Spleen (tissue), 13 donors: ENCODE data around the gene GPHB5. TPM values are rescaled to one million over a fixed set of nuclear protein-coding genes. Genes with fewer than 3 reads are reported as not detected.

ENCODE experiments used
- DNase-seq: peaks from one replicate; pipeline ENCODE4 v3.0.0-alpha.2; 2020
- H3K27ac ChIP-seq, 8 donors: fragments of 200-600 bp; sonication (generic) in 7 of 8; 1 replicate in 4 of 8; 2 replicates in 4 of 8; pipeline versions ENCODE4 v1.5.0 to v1.8.0; 2016 to 2021; ENCODE audit warnings: inconsistent platforms in 4 of 8, mild to moderate bottlenecking in 4 of 8, moderate library complexity in 1 of 8
- H3K27me3 ChIP-seq, 7 donors: fragments of 200-600 bp; sonication (generic) in 6 of 7; replicated peaks in 1 of 7; 1 replicate in 4 of 7; 2 replicates in 3 of 7; pipeline versions ENCODE4 v1.5.0 to v1.8.0; 2016 to 2021; ENCODE audit warnings: inconsistent platforms in 3 of 7, mild to moderate bottlenecking in 1 of 7
- H3K36me3 ChIP-seq, 6 donors: fragments of 200-600 bp; sonication (generic) in 5 of 6; 1 replicate in 4 of 6; 2 replicates in 2 of 6; pipeline versions ENCODE4 v1.5.0 to v1.8.0; 2016 to 2021; ENCODE audit warnings: inconsistent platforms in 2 of 6
- H3K4me1 ChIP-seq, 6 donors: fragments of 200-600 bp; sonication (generic) in 5 of 6; 1 replicate in 3 of 6; 2 replicates in 3 of 6; pipeline versions ENCODE4 v1.5.0 to v1.8.0; 2016 to 2021; ENCODE audit warnings: inconsistent platforms in 3 of 6
- H3K4me3 ChIP-seq, 8 donors: fragments of 200-600 bp; sonication (generic) in 7 of 8; 1 replicate in 4 of 8; 2 replicates in 4 of 8; pipeline versions ENCODE4 v1.5.0 to v1.8.0; 2016 to 2021; ENCODE audit warnings: inconsistent platforms in 4 of 8, mild to moderate bottlenecking in 4 of 8, moderate library complexity in 2 of 8
- H3K9me3 ChIP-seq, 8 donors: fragments of 200-600 bp; sonication (generic) in 7 of 8; 1 replicate in 4 of 8; 2 replicates in 4 of 8; pipeline versions ENCODE4 v1.5.0 to v1.8.0; 2016 to 2021; ENCODE audit warnings: inconsistent platforms in 4 of 8
- POLR2A ChIP-seq, 3 donors: fragments of 450-650 bp; IDR thresholded peaks; one replicate each; pipeline ENCODE4 v1.5.1; 2017; ENCODE audit warnings: antibody characterized with exemption in 3 of 3, mild to moderate bottlenecking in 1 of 3
- POLR2AphosphoS5 ChIP-seq, 3 donors: sonication (generic); formaldehyde crosslinking; IDR thresholded peaks; one replicate each; pipeline ENCODE4 v1.5.1; 2017; ENCODE audit warnings: antibody characterized with exemption in 3 of 3
- WGBS, 5 donors: extraction: QIAGEN DNeasy Blood & Tissue Kit in 3 of 5; methylation state at CpG; one replicate each; pipeline versions ENCODE4 v1.1.5 to v1.1.7; 2013 to 2018; 5-methylcytosine and 5-hydroxymethylcytosine counted together
- intact Hi-C: fragments of 100-400 bp; cut with DNase I; formaldehyde crosslinking; loops from one replicate; pipeline ENCODE4 v1.15.0; 2023; ENCODE audit warnings: low total_unique reads
- long read RNA-seq, 2 donors: transcript quantifications; one replicate each; lab custom pipeline, GENCODE V29; 2026
- polyA plus RNA-seq, 3 donors: library from polyadenylated mRNA; stranded (reverse); fragments of 200-250 nt; gene quantifications; one replicate each; pipeline ENCODE4 v1.2.1, GENCODE V29; 2013
- total RNA-seq, 7 donors: library from RNA; depleted of rRNA in 3 of 7; stranded (reverse); fragments of >200 nt in 3 of 7; fragmentation: NEBNext Ultra II Directional in 4 of 7; extraction: Animal tissue kit (Norgen Biotek cat#: 25700) in 4 of 7; gene quantifications; one replicate each; pipeline versions ENCODE4 v1.1.0 to v1.2.1, GENCODE V29; 2016 to 2021
- TF ChIP-seq, protein P1 (sequence below), 11 experiments: fragments of 200-600 bp in 7 of 11; fragments of 450-650 bp in 4 of 11; sonication (generic) in 4 of 11; IDR thresholded peaks in 8 of 11; conservative IDR thresholded peaks in 3 of 11; 1 replicate in 7 of 11; 2 replicates in 4 of 11; pipeline versions ENCODE4 v1.4.0 to v1.8.0; 2016 to 2021; ENCODE audit warnings: antibody characterized with exemption in 11 of 11, inconsistent platforms in 4 of 11, mild to moderate bottlenecking in 1 of 11
- donor health status: healthy with polysubstance abuse.
- donor health status: DM: no; HTN: no; CAD: no; lungs with moderate emphysema.
- donor health status: DM: no; HTN: no; CAD: no.
- donor health status: Bipolar disorder and iron deficiency.
- donor health status: healthy.
- donor health status: DM: no; HTN: no; CAD: no.
- donor health status: DM: yes; HTN: yes; CAD: no.

Gene GPHB5, protein sequence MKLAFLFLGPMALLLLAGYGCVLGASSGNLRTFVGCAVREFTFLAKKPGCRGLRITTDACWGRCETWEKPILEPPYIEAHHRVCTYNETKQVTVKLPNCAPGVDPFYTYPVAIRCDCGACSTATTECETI
- total RNA-seq, result not detected
- polyA plus RNA-seq, result not detected
- long read RNA-seq, donor 1, result 0 reads
- long read RNA-seq, donor 2, result 0 reads

GRCh38 chr14:63318835-63319234 is at the start of gene GPHB5:
Gene GPHB5 (minus strand): TSS chr14:63318935. CDS start chr14:63317849, 1,086 bp downstream.
- H3K4me1 ChIP-seq, result no peaks in the 10 kb centered on the region
- TF ChIP-seq, protein P1, sequence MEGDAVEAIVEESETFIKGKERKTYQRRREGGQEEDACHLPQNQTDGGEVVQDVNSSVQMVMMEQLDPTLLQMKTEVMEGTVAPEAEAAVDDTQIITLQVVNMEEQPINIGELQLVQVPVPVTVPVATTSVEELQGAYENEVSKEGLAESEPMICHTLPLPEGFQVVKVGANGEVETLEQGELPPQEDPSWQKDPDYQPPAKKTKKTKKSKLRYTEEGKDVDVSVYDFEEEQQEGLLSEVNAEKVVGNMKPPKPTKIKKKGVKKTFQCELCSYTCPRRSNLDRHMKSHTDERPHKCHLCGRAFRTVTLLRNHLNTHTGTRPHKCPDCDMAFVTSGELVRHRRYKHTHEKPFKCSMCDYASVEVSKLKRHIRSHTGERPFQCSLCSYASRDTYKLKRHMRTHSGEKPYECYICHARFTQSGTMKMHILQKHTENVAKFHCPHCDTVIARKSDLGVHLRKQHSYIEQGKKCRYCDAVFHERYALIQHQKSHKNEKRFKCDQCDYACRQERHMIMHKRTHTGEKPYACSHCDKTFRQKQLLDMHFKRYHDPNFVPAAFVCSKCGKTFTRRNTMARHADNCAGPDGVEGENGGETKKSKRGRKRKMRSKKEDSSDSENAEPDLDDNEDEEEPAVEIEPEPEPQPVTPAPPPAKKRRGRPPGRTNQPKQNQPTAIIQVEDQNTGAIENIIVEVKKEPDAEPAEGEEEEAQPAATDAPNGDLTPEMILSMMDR (IDR thresholded peaks at IDR 0.05 in 8 of 11, conservative IDR thresholded peaks at IDR 0.05 in 3 of 11), result no peak
- TF ChIP-seq POLR2A (IDR thresholded peaks at IDR 0.05) (no peak), POLR2AphosphoS5 (IDR thresholded peaks at IDR 0.05) (no peak)
- H3K9me3 ChIP-seq, result no peaks in the 10 kb centered on the region
- H3K4me3 ChIP-seq, result no peak within 1 kb of the TSS
- peaks cover 0 to 10% (median 0%) of the 10 kb centered on the region in 7 donors for H3K27me3 ChIP-seq
- no peak for DNase-seq
- H3K27ac ChIP-seq, result no peak within 1 kb of the TSS
- no peaks in the 10 kb centered on the region for H3K36me3 ChIP-seq
- intact Hi-C loops, result no loop called here

DNA sequence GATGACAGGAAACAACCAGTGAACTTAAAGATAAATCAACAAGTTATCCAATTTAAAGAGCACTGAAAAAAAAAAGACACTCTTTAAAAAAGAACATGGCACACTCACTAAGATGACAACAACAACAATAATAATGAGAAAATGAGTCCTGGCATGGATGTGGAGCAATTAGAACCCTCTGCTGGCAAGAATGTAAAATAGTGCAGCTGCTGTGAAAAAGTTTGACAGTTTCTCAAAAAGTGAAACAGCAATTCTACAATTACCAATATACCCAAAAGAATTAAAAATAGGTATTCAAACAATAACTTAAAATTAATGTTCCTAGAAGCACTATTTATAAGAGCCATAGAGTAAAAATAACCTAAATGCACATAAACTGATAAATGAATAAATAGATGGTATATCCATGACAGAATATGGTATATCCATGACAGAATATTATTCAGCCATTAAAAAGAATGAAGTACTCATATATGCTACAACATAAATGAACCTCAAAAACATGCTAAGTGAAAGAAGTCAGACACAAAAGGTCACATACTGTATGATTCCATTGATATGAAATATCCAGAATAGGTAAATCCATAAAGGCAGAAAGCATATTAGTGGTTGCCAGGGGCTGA is 49.1 kb upstream of the GPHB5 start:
- H3K36me3 ChIP-seq, result peaks cover 0 to 13% (median under 1%) of the 10 kb centered on the region in 6 donors
- intact Hi-C loops, result no loop called here
- no peaks in the 10 kb centered on the region for H3K4me1 ChIP-seq
- TF ChIP-seq, protein P1 (IDR thresholded peaks at IDR 0.05 in 8 of 11, conservative IDR thresholded peaks at IDR 0.05 in 3 of 11), result no peak
- no peak for TF ChIP-seq POLR2AphosphoS5 (IDR thresholded peaks at IDR 0.05)
- no peak for TF ChIP-seq POLR2A (IDR thresholded peaks at IDR 0.05)
- peaks cover 0 to 39% (median 28%) of the 10 kb centered on the region in 8 donors for H3K9me3 ChIP-seq
- H3K4me3 ChIP-seq, result no peak overlapping the region
- H3K27me3 ChIP-seq, result no peaks in the 10 kb centered on the region
- H3K27ac ChIP-seq, result no peak overlapping the region
- no peak for DNase-seq

DNA sequence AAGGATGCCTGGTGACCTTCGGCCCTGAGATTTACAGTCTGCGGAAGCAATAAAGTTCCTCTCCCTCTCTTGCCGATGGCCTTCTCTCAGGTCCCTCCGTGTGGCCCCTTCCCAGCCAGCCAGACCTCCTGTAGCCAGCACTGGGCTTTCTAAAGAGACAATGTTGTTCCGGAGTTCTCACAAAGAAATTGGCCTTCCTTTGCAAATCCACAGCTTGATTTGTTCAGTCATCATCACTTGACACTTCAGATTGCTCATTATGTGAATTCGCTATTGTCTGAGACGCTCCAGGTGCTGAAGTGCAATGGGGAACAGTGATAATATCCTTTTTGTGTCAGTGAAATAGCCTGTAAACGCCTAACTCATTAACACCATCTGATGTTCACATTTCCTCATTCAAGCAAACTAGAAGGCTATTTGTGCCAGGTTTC is 43.7 kb upstream of the GPHB5 start:
- WGBS, 5 donors, result 51 to 57% (median 52%) methylated on average over 8 of the region's 8 CpGs
- no peak for DNase-seq
- intact Hi-C loops, result no loop called here

GRCh38 chr14:63361790-63362189 is 43.1 kb upstream of the GPHB5 start:
- 67 to 72% (median 71%) methylated on average over 4 of the region's 4 CpGs for WGBS, 5 donors
- no peak for DNase-seq
- TF ChIP-seq POLR2A (IDR thresholded peaks at IDR 0.05), result no peak
- no peak for TF ChIP-seq POLR2AphosphoS5 (IDR thresholded peaks at IDR 0.05)
- TF ChIP-seq, protein P1 (IDR thresholded peaks at IDR 0.05 in 8 of 11, conservative IDR thresholded peaks at IDR 0.05 in 3 of 11), result no peak
- no peaks in the 10 kb centered on the region for H3K27me3 ChIP-seq
- no peaks in the 10 kb centered on the region for H3K36me3 ChIP-seq
- H3K4me1 ChIP-seq, result no peaks in the 10 kb centered on the region
- no peak overlapping the region for H3K4me3 ChIP-seq
- peaks cover 0 to 16% (median 10%) of the 10 kb centered on the region in 8 donors for H3K9me3 ChIP-seq
- no peak overlapping the region for H3K27ac ChIP-seq
- intact Hi-C loops, result no loop called here

More for the DNA sequence above, 43.7 kb upstream of the GPHB5 start:
- H3K4me3 ChIP-seq, result no peak overlapping the region
- H3K36me3 ChIP-seq, result no peaks in the 10 kb centered on the region
- TF ChIP-seq, protein P1 (IDR thresholded peaks at IDR 0.05 in 8 of 11, conservative IDR thresholded peaks at IDR 0.05 in 3 of 11), result no peak
- H3K27ac ChIP-seq, result no peak overlapping the region
- H3K27me3 ChIP-seq, result no peaks in the 10 kb centered on the region
- no peaks in the 10 kb centered on the region for H3K4me1 ChIP-seq
- peaks cover 0 to 16% (median 11%) of the 10 kb centered on the region in 8 donors for H3K9me3 ChIP-seq
